Measurements from ENCODE around the gene GABARAP. TPM values are rescaled to one million over a fixed set of nuclear protein-coding genes. Genes with fewer than 3 reads are reported as not detected.
"Not testable (repeated sequence)": the region's sequence is repeated elsewhere in the genome, so short reads cannot be mapped to it uniquely, and the experiment has no call there.

The GABARAP gene
- total RNA-seq, 4 donors from 2014 or later = 172 to 384 (median 197) TPM

GRCh38 chr17:7249214-7249613 is 7.0 kb upstream of the GABARAP start:
- H3K36me3 ChIP-seq = peaks cover 23 to 39% (median 24%) of the 10 kb centered on the region in 3 donors
- TF ChIP-seq CTCF (IDR thresholded peaks at IDR 0.05) (no peak), POLR2A (IDR thresholded peaks at IDR 0.05) (no peak)
- H3K9me3 ChIP-seq = no peaks in the 10 kb centered on the region
- intact Hi-C loops (cut with DNase I) = no loop called here
- no peak for DNase-seq
- no peak overlapping the region for H3K4me3 ChIP-seq
- peaks cover 28 to 63% (median 37%) of the 10 kb centered on the region in 3 donors for H3K4me1 ChIP-seq
- H3K27me3 ChIP-seq = no peaks in the 10 kb centered on the region
- H3K27ac ChIP-seq = peak overlapping the region in 1 of 4 donors; percentile 23
- 76 to 82% methylated on average over 4 to 6 of the region's 6 CpGs for WGBS, 2 donors

- intact Hi-C loops (cut with DNase I) = no loop called here
- Histone ChIP-seq H3K9me3 (no peaks in the 10 kb centered on the region), H3K4me1 (peaks cover 27 to 61% (median 37%) of the 10 kb centered on the region in 3 donors), H3K27ac (peak overlapping the region in 1 of 4 donors; percentile 23), H3K27me3 (no peaks in the 10 kb centered on the region), H3K4me3 (no peak overlapping the region), H3K36me3 (peaks cover 25 to 40% (median 28%) of the 10 kb centered on the region in 3 donors)
- DNase-seq = no peak
- no peak for TF ChIP-seq CTCF (IDR thresholded peaks at IDR 0.05)
- TF ChIP-seq POLR2A (IDR thresholded peaks at IDR 0.05) = no peak
- WGBS, 2 donors = 64 to 76% methylated on average over 3 to 4 of the region's 4 CpGs
Observed at GRCh38 chr17:7248796-7249195, 6.5 kb upstream of the GABARAP start.

GRCh38 chr17:7246779-7247178 is 4.5 kb upstream of the GABARAP start:
- Histone ChIP-seq H3K4me1 (peaks cover 18 to 55% (median 36%) of the 10 kb centered on the region in 3 donors), H3K4me3 (no peak overlapping the region), H3K27me3 (no peaks in the 10 kb centered on the region), H3K9me3 (no peaks in the 10 kb centered on the region), H3K36me3 (peaks cover 25 to 41% (median 31%) of the 10 kb centered on the region in 3 donors), H3K27ac (peak overlapping the region in 3 of 4 donors; percentile 18 to 25 (median 22))
- WGBS, 2 donors = 96 to 100% methylated on average over 3 to 4 of the region's 5 CpGs
- intact Hi-C loops (cut with DNase I) = no loop called here
- TF ChIP-seq POLR2A (IDR thresholded peaks at IDR 0.05) (no peak), CTCF (IDR thresholded peaks at IDR 0.05) (no peak)
- no peak for DNase-seq

- Histone ChIP-seq H3K27ac (peak overlapping the region; percentile 97 to 100 (median 99)), H3K4me1 (peaks cover 19 to 55% (median 36%) of the 10 kb centered on the region in 3 donors), H3K36me3 (peaks cover 31 to 55% (median 35%) of the 10 kb centered on the region in 3 donors)
- intact Hi-C loops (cut with DNase I); H3K4me3 ChIP-seq; DNase-seq; H3K27me3 ChIP-seq; H3K9me3 ChIP-seq: not testable (repeated sequence)
- WGBS, 2 donors = 67% methylated on average over 3 of the region's 10 CpGs
Observed at GRCh38 chr17:7243838-7244237, 1.6 kb upstream of the GABARAP start.

- intact Hi-C loops (cut with DNase I) = no loop called here
- H3K36me3 ChIP-seq = peaks cover 31 to 55% (median 35%) of the 10 kb centered on the region in 3 donors
Observed at GRCh38 chr17:7243453-7243729, 1.1 kb upstream of the GABARAP start.

More at GRCh38 chr17:7243453-7243729, 1.1 kb upstream of the GABARAP start:
- H3K27ac ChIP-seq = peak overlapping the region; percentile 97 to 100 (median 99)
- DNase-seq = no peak
- H3K9me3 ChIP-seq = no peaks in the 10 kb centered on the region
- H3K4me3 ChIP-seq = peak overlapping the region; percentile 76 to 99 (median 92)
- TF ChIP-seq CTCF (IDR thresholded peaks at IDR 0.05) (no peak), POLR2A (IDR thresholded peaks at IDR 0.05) (no peak)
- H3K4me1 ChIP-seq = peaks cover 18 to 50% (median 32%) of the 10 kb centered on the region in 3 donors
- no peaks in the 10 kb centered on the region for H3K27me3 ChIP-seq
- 39 to 48% methylated on average over 2 of the region's 2 CpGs for WGBS, 2 donors
